Measurements from ENCODE around the gene ANKRD11. TPM values are rescaled to one million over a fixed set of nuclear protein-coding genes. Genes with fewer than 3 reads are reported as not detected.

ANKRD11 gene
- polyA plus RNA-seq, 1 donor from 2014 or later = 32.5 TPM

GRCh38 chr16:89378947-89379771 lies 111.2 kb downstream of the ANKRD11 start:
- H3K4me3 ChIP-seq (ENCODE audit: low read length) = no peak overlapping the region
- H3K9me3 ChIP-seq (ENCODE audit: low read length) = no peaks in the 10 kb centered on the region
- H3K4me2 ChIP-seq (ENCODE audit: low read length) = no peak overlapping the region
- TF ChIP-seq CTCF (IDR thresholded peaks at IDR 0.05; ENCODE audit: poor library complexity, severe bottlenecking) (no peak), TAF1 (IDR thresholded peaks at IDR 0.05; ENCODE audit: low read depth) (no peak), SMC3 (conservative IDR thresholded peaks at IDR 0.05; ENCODE audit: poor library complexity) (no peak), REST (IDR thresholded peaks at IDR 0.05; ENCODE audit: borderline replicate concordance) (no peak), MXI1 (conservative IDR thresholded peaks at IDR 0.05; ENCODE audit: poor library complexity, severe bottlenecking) (no peak), POLR2AphosphoS5 (IDR thresholded peaks at IDR 0.05) (no peak), RAD21 (conservative IDR thresholded peaks at IDR 0.05) (no peak), EZH2 (IDR thresholded peaks at IDR 0.05; ENCODE audit: borderline replicate concordance, insufficient read depth, low read length, poor library complexity, severe bottlenecking) (no peak), EP300 (conservative IDR thresholded peaks at IDR 0.05; ENCODE audit: poor library complexity, severe bottlenecking) (no peak)
- H3K9me2 ChIP-seq (ENCODE audit: insufficient read depth, low read length) = no peaks in the 10 kb centered on the region
- H3K9ac ChIP-seq (ENCODE audit: low read length) = no peak overlapping the region
- H3K27me3 ChIP-seq (ENCODE audit: insufficient read depth, low read depth, low read length) = no peaks in the 10 kb centered on the region
- H3K79me2 ChIP-seq (replicated peaks; ENCODE audit: insufficient read depth, low read length) = peaks cover 82% of the 10 kb centered on the region
- H3F3A ChIP-seq (ENCODE audit: insufficient read depth, low read length, poor library complexity, severe bottlenecking) = no peaks in the 10 kb centered on the region
- no peaks in the 10 kb centered on the region for H3K36me3 ChIP-seq (ENCODE audit: insufficient read depth, low read length)
- no peak overlapping the region for H3K27ac ChIP-seq (ENCODE audit: low read length)
- no peak overlapping the region for H2AFZ ChIP-seq (ENCODE audit: low read depth, low read length)
- H4K20me1 ChIP-seq (ENCODE audit: insufficient read depth) = peaks cover 5% of the 10 kb centered on the region

GRCh38 chr16:89377453-89377848 lies 112.9 kb downstream of the ANKRD11 start:
- H3K9me3 ChIP-seq (ENCODE audit: low read length) = no peaks in the 10 kb centered on the region
- peaks cover 85% of the 10 kb centered on the region for H3K79me2 ChIP-seq (replicated peaks; ENCODE audit: insufficient read depth, low read length)
- no peak overlapping the region for H3K4me2 ChIP-seq (ENCODE audit: low read length)
- H2AFZ ChIP-seq (ENCODE audit: low read depth, low read length) = no peak overlapping the region
- H3K9me2 ChIP-seq (ENCODE audit: insufficient read depth, low read length) = no peaks in the 10 kb centered on the region
- H4K20me1 ChIP-seq (ENCODE audit: insufficient read depth) = peaks cover 5% of the 10 kb centered on the region
- H3F3A ChIP-seq (ENCODE audit: insufficient read depth, low read length, poor library complexity, severe bottlenecking) = no peaks in the 10 kb centered on the region
- no peaks in the 10 kb centered on the region for H3K36me3 ChIP-seq (ENCODE audit: insufficient read depth, low read length)
- TF ChIP-seq CTCF (IDR thresholded peaks at IDR 0.05; ENCODE audit: poor library complexity, severe bottlenecking) (no peak), MXI1 (conservative IDR thresholded peaks at IDR 0.05; ENCODE audit: poor library complexity, severe bottlenecking) (no peak), EP300 (conservative IDR thresholded peaks at IDR 0.05; ENCODE audit: poor library complexity, severe bottlenecking) (no peak), TAF1 (IDR thresholded peaks at IDR 0.05; ENCODE audit: low read depth) (no peak), POLR2AphosphoS5 (IDR thresholded peaks at IDR 0.05) (no peak), REST (IDR thresholded peaks at IDR 0.05; ENCODE audit: borderline replicate concordance) (no peak), EZH2 (IDR thresholded peaks at IDR 0.05; ENCODE audit: borderline replicate concordance, insufficient read depth, low read length, poor library complexity, severe bottlenecking) (no peak), RAD21 (conservative IDR thresholded peaks at IDR 0.05) (no peak), SMC3 (conservative IDR thresholded peaks at IDR 0.05; ENCODE audit: poor library complexity) (no peak)
- no peak overlapping the region for H3K9ac ChIP-seq (ENCODE audit: low read length)
- H3K4me3 ChIP-seq (ENCODE audit: low read length) = no peak overlapping the region
- no peaks in the 10 kb centered on the region for H3K27me3 ChIP-seq (ENCODE audit: insufficient read depth, low read depth, low read length)
- H3K27ac ChIP-seq (ENCODE audit: low read length) = no peak overlapping the region
